Pancreas (tissue), 10 donors: ENCODE measurements around the gene EFCAB14. TPM values are rescaled to one million over a fixed set of nuclear protein-coding genes. Genes with fewer than 3 reads are reported as not detected.
"Not testable (repeated sequence)": the region's sequence is repeated elsewhere in the genome, so short reads cannot be mapped to it uniquely, and the experiment has no call there.

Source experiments
- ATAC-seq, 4 donors: fragments of 200-7000 bp; cut with Tn5 transposase; one replicate each; pipeline versions ENCODE4 v1.8.0 to v1.9.1; 2020; ENCODE audit warnings: mild to moderate bottlenecking in 4 of 4, moderate library complexity in 4 of 4
- DNase-seq, 6 donors: peaks; one replicate each; pipeline ENCODE4 v3.0.0-alpha.2; 2020
- FAIRE-seq: peaks from 2 replicates; lab custom pipeline; 2012; peaks lifted over from hg19 to GRCh38; lab: Jason Lieb, UNC
- H3K27ac ChIP-seq, 4 donors: fragments of 200-600 bp; sonication (generic); 1 replicate in 3 of 4; 2 replicates in 1 of 4; pipeline versions ENCODE4 v1.5.0 to v1.8.0; 2020
- H3K27me3 ChIP-seq, 4 donors: fragments of 200-600 bp; one replicate each; pipeline ENCODE4 v1.8.0; 2021
- H3K36me3 ChIP-seq, 3 donors: fragments of 200-600 bp; sonication (generic) in 1 of 3; one replicate each; pipeline versions ENCODE4 v1.5.0 to v1.8.0; 2020 to 2021
- H3K4me1 ChIP-seq, 3 donors: fragments of 200-600 bp; one replicate each; pipeline ENCODE4 v1.8.0; 2021
- H3K4me3 ChIP-seq, 4 donors: fragments of 200-600 bp; sonication (generic) in 2 of 4; one replicate each; pipeline versions ENCODE4 v1.5.0 to v1.8.0; 2020 to 2021
- H3K9me3 ChIP-seq, 4 donors: fragments of 200-600 bp; one replicate each; pipeline ENCODE4 v1.8.0; 2021
- CTCF ChIP-seq, 4 donors: fragments of 200-600 bp; sonication (generic) in 3 of 4; IDR thresholded peaks; one replicate each; pipeline versions ENCODE4 v1.5.0 to v1.8.0; 2021; ENCODE audit warnings: antibody characterized with exemption in 4 of 4
- WGBS, 2 donors: extraction: QIAGEN DNeasy Blood & Tissue Kit; methylation state at CpG; one replicate each; pipeline ENCODE4 v1.1.7; 2013; 5-methylcytosine and 5-hydroxymethylcytosine counted together
- intact Hi-C, 3 donors: fragments of 100-400 bp; cut with DNase I; formaldehyde crosslinking; loops; one replicate each; pipeline versions ENCODE4 v1.11.1 to v1.14.2; 2022
- polyA plus RNA-seq, 2 donors: library from polyadenylated mRNA; stranded (reverse); fragments of 200-250 nt; gene quantifications; one replicate each; pipeline ENCODE4 v1.2.3, GENCODE V29; 2013
- total RNA-seq, 6 donors: library from RNA; stranded (reverse); fragmentation: NEBNext Ultra II Directional in 4 of 6; extraction: Animal tissue kit (Norgen Biotek cat#: 25700) in 4 of 6; gene quantifications; one replicate each; pipeline versions ENCODE4 v1.2.1 to v1.2.4, GENCODE V29; 2021 to 2023
- donor health status: healthy with polysubstance abuse.
- donor health status: DM: no; HTN: no; CAD: no; lungs with moderate emphysema.
- donor health status: DM: no; HTN: no; CAD: no.
- donor health status: control.
- donor health status: control.
- donor health status: Bipolar disorder and iron deficiency.
- donor health status: DM: yes; HTN: yes; CAD: no.
- donor health status: DM: no; HTN: no; CAD: no.
- donor health status: DM: no; HTN: no; CAD: no.
- donor health status: DM: yes; HTN: yes; CAD: no.

EFCAB14 gene
- total and polyA plus RNA-seq, 8 donors = 8.4 to 55.2 (median 28.7) TPM

GRCh38 chr1:46670134-46670533, 48.8 kb downstream of the EFCAB14 start:
- intact Hi-C loops = no loop called here
- no peak overlapping the region for H3K27ac ChIP-seq
- FAIRE-seq = no peak

GRCh38 chr1:46667782-46668760, 50.8 kb downstream of the EFCAB14 start, which contains the start of gene ATPAF1:
TSS of gene ATPAF1 (minus strand) at chr1:46668364. CDS start at chr1:46668322, 42 bp downstream.
- Histone ChIP-seq H3K27me3 (no peaks in the 10 kb centered on the region), H3K36me3 (peaks cover 0 to 13% (median 6%) of the 10 kb centered on the region in 3 donors), H3K27ac (peak within 1 kb of the TSS; percentile 45 to 71 (median 56)), H3K4me3 (peak within 1 kb of the TSS; percentile 84 to 95 (median 86)), H3K4me1 (peaks cover 4 to 10% (median 8%) of the 10 kb centered on the region in 3 donors), H3K9me3 (no peaks in the 10 kb centered on the region)
- WGBS, 2 donors = 1% methylated on average over 66 to 96 of the region's 96 CpGs
- peak; percentile 61 to 87 (median 78) for DNase-seq
- intact Hi-C loops = no loop called here
- TF ChIP-seq CTCF (IDR thresholded peaks at IDR 0.05) = no peak
- FAIRE-seq = no peak
- peak; percentile 90 to 94 (median 92) for ATAC-seq

More at GRCh38 chr1:46670134-46670533, 48.8 kb downstream of the EFCAB14 start:
- Histone ChIP-seq H3K36me3 (no peaks in the 10 kb centered on the region), H3K9me3 (no peaks in the 10 kb centered on the region), H3K4me3 (no peak overlapping the region), H3K4me1 (peaks cover 4 to 10% (median 8%) of the 10 kb centered on the region in 3 donors), H3K27me3 (no peaks in the 10 kb centered on the region)
- TF ChIP-seq CTCF (IDR thresholded peaks at IDR 0.05) = no peak
- DNase-seq (no peak), ATAC-seq (no peak)
- WGBS, 2 donors = 81 to 84% methylated on average over 1 of the region's 1 CpG

- Histone ChIP-seq H3K36me3 (peaks cover 0 to 13% (median 6%) of the 10 kb centered on the region in 3 donors), H3K4me1 (peaks cover 4 to 10% (median 8%) of the 10 kb centered on the region in 3 donors), H3K27ac (no peak overlapping the region), H3K27me3 (no peaks in the 10 kb centered on the region), H3K4me3 (no peak overlapping the region), H3K9me3 (no peaks in the 10 kb centered on the region)
- FAIRE-seq = no peak
- intact Hi-C loops = no loop called here
- peak in 1 of 6 donors; percentile 36 for DNase-seq
- no peak for TF ChIP-seq CTCF (IDR thresholded peaks at IDR 0.05)
- 80 to 90% methylated on average over 2 of the region's 2 CpGs for WGBS, 2 donors
- ATAC-seq = no peak
Observed at GRCh38 chr1:46665983-46666382, 52.9 kb downstream of the EFCAB14 start.

GRCh38 chr1:46662919-46663318, 56.0 kb downstream of the EFCAB14 start:
- H3K27ac ChIP-seq, H3K27me3 ChIP-seq, DNase-seq, H3K4me3 ChIP-seq, ATAC-seq, FAIRE-seq, H3K9me3 ChIP-seq, intact Hi-C loops: not testable (repeated sequence)
- WGBS, 2 donors = 97% methylated on average over 2 to 4 of the region's 5 CpGs
- Histone ChIP-seq H3K36me3 (peaks cover 0 to 17% (median 6%) of the 10 kb centered on the region in 3 donors), H3K4me1 (peaks cover 4 to 10% (median 8%) of the 10 kb centered on the region in 3 donors)

- H3K27me3 ChIP-seq, H3K4me3 ChIP-seq, ATAC-seq, intact Hi-C loops, FAIRE-seq, H3K27ac ChIP-seq, H3K4me1 ChIP-seq, DNase-seq, H3K9me3 ChIP-seq: not testable (repeated sequence)
- peaks cover 0 to 34% (median 13%) of the 10 kb centered on the region in 3 donors for H3K36me3 ChIP-seq
- 93 to 94% methylated on average over 5 of the region's 5 CpGs for WGBS, 2 donors
Observed at GRCh38 chr1:46660116-46660515, 58.8 kb downstream of the EFCAB14 start.
